Activated gamma-delta T cell (primary cell): Measurements from ENCODE around the gene RAD51B.

ENCODE experiments used
- DNase-seq: peaks from one replicate; lab custom pipeline; 2025; lab: John Stamatoyannopoulos, UW

The RAD51B gene

GRCh38 chr14:68702578-68702977 is 883.0 kb downstream of the RAD51B start:
- no peak for DNase-seq

- no peak for DNase-seq
These were observed 883.5 kb downstream of the RAD51B start for GRCh38 chr14:68703093-68703492.

DNA sequence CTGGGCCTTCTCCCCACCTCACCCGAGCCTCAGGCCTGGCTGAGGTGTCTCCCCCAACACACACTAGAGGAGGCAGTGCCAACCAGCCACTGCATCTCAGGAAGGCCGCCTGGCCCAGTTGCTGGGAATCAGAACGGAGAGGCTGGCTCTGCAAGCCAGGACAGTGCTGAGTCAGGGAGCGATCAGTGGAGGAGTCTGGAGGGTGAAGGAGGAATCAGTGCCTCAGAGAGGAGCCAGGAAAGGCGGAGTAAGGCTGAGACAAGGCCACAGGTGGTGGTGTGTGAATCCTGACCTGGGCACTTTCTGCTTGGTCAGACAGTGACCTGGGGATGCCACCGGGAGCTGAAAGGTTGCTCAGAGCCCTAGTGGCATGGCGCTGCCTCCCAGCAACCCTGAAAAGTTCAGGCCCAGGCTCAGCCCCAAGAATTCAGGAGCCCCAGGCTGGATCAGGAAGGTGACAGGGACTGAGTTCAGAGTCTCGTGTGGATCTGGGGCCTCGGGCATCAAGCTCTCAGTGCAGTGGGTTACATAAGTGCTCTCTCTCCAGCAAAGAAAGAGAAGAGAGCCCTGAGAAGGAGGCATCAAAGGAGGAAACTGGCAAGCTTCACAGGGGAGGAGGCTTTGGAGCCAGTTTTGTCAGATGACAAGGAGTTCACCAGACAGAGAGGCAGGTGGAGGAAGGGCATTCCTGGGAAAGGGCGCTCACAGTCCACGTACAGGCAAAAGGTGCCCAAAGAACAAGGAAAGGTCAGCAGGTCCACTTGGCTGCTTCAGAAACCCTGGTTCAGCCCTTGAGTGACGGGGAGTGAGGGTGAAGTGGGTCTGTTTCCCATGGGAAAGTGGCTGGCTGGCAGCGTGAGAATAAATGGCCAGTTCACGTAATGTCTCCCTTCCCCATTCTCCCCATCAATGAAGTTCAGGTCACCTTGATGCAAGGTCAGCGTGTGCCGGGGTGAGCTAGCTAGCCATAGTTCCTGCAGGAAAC is 885.4 kb downstream of the RAD51B start:
- no peak for DNase-seq

GRCh38 chr14:68705741-68706283 is 886.2 kb downstream of the RAD51B start:
- no peak for DNase-seq

GRCh38 chr14:68707482-68707881 is 887.9 kb downstream of the RAD51B start:
- no peak for DNase-seq

DNA sequence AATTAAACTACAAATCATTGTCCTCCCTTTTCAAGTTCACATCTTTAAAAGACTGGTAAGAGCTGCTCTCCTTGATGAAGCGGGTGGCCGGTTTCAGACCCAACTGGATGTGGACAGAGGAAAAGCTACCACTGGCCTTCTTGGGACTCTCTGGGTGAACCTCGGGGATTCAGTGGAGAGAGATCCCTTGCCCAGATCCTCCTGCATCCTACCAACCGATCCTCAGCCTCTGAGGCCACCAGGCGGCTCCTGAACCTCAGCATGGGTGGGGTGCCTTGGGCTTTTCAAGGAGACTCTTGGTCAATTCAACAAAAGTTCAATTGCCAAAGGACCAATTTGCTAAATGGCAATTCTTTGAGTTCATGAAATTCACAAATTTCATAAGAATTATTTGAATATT is 888.8 kb downstream of the RAD51B start:
- DNase-seq, result no peak

DNA sequence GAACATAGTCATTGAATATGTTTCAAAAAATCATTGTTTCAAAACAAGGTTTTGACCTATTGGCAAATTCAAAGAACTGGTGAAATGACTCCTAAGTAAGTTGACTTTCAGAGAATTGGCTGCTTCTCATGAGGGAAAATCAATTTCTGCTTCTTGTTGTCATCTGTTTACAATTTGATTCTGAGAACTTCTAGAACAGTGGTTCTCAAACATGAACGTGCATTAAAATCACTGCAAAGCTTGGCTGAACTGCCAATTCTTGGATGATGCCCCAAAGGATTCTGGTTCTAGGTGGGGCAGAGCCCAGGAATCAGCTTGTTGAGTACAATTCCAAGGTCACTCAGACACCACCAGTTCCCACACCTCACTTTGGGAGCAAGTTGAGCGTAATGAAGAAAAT is 889.4 kb downstream of the RAD51B start:
- no peak for DNase-seq

DNA sequence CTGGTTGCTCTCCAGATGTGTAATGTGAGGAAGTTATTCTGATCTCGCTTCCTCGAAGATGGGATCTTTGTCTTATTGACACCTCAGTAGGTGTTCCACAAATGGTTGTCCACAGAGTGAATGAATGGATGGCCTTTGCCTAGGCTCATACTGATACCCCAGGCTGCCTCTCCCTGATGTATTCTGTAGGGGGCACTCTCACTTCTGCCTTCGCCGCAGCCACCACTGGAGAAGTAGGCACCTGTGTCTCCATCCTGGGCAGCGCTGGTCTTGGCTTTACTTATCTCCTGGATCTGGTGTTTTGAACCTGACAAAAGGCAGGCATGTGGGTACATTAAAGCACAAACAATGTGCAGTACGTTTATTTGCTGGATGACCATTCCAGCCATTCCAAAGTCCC is 891.2 kb downstream of the RAD51B start:
- DNase-seq, result no peak

- no peak for DNase-seq
These were observed 892.2 kb downstream of the RAD51B start for GRCh38 chr14:68711561-68712309.

- no peak for DNase-seq
These were observed 893.3 kb downstream of the RAD51B start for GRCh38 chr14:68712703-68713370.

DNA sequence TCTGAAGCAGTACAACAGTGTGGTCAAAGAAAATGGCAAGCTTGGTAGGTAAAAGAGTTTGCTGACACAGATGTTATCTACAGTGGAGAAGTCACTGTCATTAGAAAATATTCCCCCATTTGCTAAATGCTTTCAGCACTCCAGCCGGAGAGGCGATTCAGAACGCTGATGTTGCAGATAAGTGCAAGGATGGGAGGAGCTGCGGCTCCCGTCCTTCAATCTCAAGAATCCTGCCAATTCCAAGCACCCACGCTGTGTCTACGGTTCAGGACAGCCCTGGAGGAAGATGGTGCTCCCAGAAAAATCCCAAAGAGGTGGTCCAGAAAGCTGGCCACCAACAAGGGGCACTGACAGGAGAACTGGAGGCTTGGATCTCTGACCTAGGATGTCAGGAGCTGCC is 894.2 kb downstream of the RAD51B start:
- no peak for DNase-seq

- DNase-seq, result no peak
These were observed 895.7 kb downstream of the RAD51B start for GRCh38 chr14:68714991-68715924.

- DNase-seq, result no peak
These were observed 897.1 kb downstream of the RAD51B start for GRCh38 chr14:68716698-68717097.

GRCh38 chr14:68718023-68718990 is 898.7 kb downstream of the RAD51B start:
- no peak for DNase-seq

GRCh38 chr14:68719634-68720384 is 900.2 kb downstream of the RAD51B start:
- DNase-seq, result no peak

GRCh38 chr14:68722186-68722585 is 902.6 kb downstream of the RAD51B start:
- DNase-seq, result no peak

GRCh38 chr14:68722968-68723566 is 903.5 kb downstream of the RAD51B start:
- no peak for DNase-seq

DNA sequence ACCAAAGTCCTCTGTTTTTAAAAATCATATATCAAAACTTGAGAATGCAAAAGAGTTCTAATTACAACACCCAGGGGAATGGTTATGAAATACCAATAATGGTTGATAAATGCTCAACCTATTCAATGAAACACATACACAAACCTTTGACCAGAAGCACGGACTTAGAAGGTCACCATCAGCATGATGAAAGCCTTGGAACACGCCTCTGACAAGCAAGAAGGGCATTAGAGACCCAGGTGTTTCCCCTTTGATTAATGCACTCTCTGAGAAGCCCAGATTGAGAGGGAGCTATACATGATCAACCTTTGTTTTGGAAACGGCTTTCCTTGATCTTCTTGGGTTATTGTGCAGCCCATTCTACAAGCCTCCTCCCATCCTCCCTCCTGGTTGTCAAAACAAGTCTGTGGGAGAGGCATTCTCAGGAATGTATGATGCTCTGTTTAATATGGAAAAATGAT is 904.3 kb downstream of the RAD51B start:
- no peak for DNase-seq

DNA sequence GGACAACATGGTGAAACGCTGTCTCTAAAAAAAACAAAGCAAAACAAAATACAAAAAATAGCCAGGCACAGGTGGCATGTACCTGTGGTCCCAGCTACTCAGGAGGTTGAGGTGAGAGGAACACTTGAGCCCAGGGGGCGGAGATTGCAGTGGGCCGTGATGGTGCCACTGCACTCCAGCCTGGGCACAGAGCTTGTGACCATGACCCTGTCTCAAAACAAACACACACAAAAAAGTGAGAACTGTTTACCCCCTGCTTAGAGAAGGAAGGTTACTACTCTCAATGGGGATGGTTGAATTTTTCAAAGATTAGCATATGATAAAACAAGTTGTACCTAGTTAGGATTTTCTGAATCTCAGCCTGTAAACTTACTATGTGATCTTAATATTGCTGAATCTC is 905.3 kb downstream of the RAD51B start:
- no peak for DNase-seq
